Measurements from ENCODE around the gene OR2V1.
"Not testable (repeated sequence)": the region's sequence is repeated elsewhere in the genome, so short reads cannot be mapped to it uniquely, and the experiment has no call there.

Gene OR2V1

GRCh38 chr5:181166812-181167733 is 36.1 kb upstream of the OR2V1 start:
- peaks cover 42% of the 10 kb centered on the region for H3K36me3 Mint-ChIP-seq (ENCODE audit: insufficient read depth)
- no peak overlapping the region for H3K27ac Mint-ChIP-seq (ENCODE audit: low read depth)
- H3K9me3 Mint-ChIP-seq: peaks cover 4% of the 10 kb centered on the region
- peaks cover 44% of the 10 kb centered on the region for H3K4me1 Mint-ChIP-seq
- H3K4me3 Mint-ChIP-seq: no peak overlapping the region
- H3K27me3 Mint-ChIP-seq: peaks cover 23% of the 10 kb centered on the region
- DNase-seq (ENCODE audit: low spot score in 2 of 2) (no peak), ATAC-seq (replicated peaks; ENCODE audit: extremely low read depth, poor library complexity, severe bottlenecking) (no peak)

DNA sequence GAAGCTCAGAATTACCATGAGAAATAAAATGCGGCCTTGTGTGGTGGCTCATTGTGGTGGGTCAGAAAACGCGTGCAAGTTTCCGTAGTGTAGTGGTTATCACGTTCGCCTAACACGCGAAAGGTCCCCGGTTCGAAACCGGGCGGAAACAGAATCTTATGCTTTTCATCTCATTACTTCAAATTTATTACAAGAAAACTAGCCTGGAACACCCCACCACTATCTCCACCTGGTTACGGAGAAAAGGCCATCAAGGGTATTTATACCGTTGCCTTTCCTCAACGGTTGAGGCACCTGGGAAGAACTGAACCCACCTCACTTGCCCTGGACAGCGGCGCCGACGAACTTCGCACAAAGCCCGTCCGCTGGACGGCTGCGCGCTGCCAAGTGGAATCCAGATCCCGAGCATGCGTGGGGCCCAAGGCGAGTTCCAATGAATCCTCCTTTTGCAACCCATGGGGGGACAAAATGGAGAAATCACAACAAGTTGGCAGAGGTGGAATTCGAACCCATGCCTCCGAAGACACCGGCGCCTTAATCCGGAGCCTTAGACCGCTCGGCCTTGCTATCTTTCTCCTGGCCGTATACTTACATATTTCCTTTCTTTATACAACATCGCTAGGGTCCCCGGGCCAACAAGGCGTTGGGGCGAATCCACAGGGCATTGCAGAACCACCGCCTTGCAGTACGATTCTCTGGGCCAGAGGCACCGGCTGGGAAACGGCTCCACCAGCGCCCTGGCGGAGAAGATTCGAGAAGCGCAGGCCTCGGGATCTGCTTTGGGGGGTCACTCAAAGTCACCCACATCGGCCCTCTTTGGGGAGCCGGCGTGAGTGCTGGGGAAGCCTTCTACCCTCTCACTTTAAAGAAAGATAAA is 33.3 kb upstream of the OR2V1 start:
- H3K4me3 Mint-ChIP-seq: peak overlapping the region; percentile 62
- H3K36me3 Mint-ChIP-seq (ENCODE audit: insufficient read depth): peaks cover 34% of the 10 kb centered on the region
- H3K9me3 Mint-ChIP-seq: peaks cover 4% of the 10 kb centered on the region
- DNase-seq (ENCODE audit: low spot score in 2 of 2) (no peak), ATAC-seq (replicated peaks; ENCODE audit: extremely low read depth, poor library complexity, severe bottlenecking) (no peak)
- H3K27me3 Mint-ChIP-seq: peaks cover 11% of the 10 kb centered on the region
- peak overlapping the region; percentile 84 for H3K27ac Mint-ChIP-seq (ENCODE audit: low read depth)
- peaks cover 43% of the 10 kb centered on the region for H3K4me1 Mint-ChIP-seq

GRCh38 chr5:181163487-181164075 is 32.6 kb upstream of the OR2V1 start:
- DNase-seq (ENCODE audit: low spot score in 2 of 2): no peak
- Mint-ChIP-seq H3K4me1 (peaks cover 39% of the 10 kb centered on the region), H3K27ac (ENCODE audit: low read depth) (peak overlapping the region; percentile 84), H3K27me3 (peaks cover 3% of the 10 kb centered on the region), H3K4me3 (peak overlapping the region; percentile 62), H3K9me3 (peaks cover 4% of the 10 kb centered on the region), H3K36me3 (ENCODE audit: insufficient read depth) (peaks cover 33% of the 10 kb centered on the region)
- no peak for ATAC-seq (replicated peaks; ENCODE audit: extremely low read depth, poor library complexity, severe bottlenecking)

DNA sequence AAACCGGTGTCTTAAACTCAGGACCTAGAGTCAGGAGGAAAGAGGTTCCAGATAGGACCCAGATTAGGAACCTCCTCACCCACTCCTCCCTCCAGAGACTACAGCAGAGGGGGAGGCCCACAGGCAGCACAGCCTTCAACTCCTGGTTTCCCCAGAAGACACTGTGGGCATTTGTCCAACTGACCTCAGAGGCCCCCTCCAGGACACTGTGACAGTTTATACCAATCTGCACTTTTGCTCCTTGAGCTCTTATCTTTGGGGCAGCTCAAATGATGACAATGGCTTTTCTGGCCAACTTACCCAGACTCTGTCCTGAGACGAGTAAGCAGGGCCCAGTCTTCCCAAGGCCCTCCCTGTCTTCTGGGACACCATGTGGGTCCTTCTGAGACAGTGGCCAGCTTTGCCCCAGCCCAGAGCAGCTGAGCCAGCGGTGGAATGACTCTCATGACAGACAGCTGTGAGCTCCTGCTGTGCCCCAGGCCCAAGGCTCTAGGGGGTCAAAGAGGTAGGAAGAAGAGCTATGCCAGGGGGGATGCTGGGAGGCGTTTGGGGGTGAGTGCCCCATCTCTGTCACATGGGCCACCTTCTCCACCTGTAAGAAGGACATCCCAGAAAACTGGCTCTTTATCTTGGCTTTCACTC is 30.7 kb upstream of the OR2V1 start:
- DNase-seq (ENCODE audit: low spot score in 2 of 2) (no peak), ATAC-seq (replicated peaks; ENCODE audit: extremely low read depth, poor library complexity, severe bottlenecking) (no peak)
- H3K4me1 Mint-ChIP-seq: peaks cover 22% of the 10 kb centered on the region
- H3K27me3 Mint-ChIP-seq: no peaks in the 10 kb centered on the region
- H3K36me3 Mint-ChIP-seq (ENCODE audit: insufficient read depth): peaks cover 27% of the 10 kb centered on the region
- peak overlapping the region; percentile 56 for H3K4me3 Mint-ChIP-seq
- peaks cover 4% of the 10 kb centered on the region for H3K9me3 Mint-ChIP-seq
- peak overlapping the region; percentile 99 for H3K27ac Mint-ChIP-seq (ENCODE audit: low read depth)

GRCh38 chr5:181160755-181161533 is 30.0 kb upstream of the OR2V1 start:
- not testable (repeated sequence) for H3K27me3 Mint-ChIP-seq, H3K9me3 Mint-ChIP-seq
- H3K4me1 Mint-ChIP-seq: peaks cover 20% of the 10 kb centered on the region
- peak overlapping the region; percentile 99 for H3K27ac Mint-ChIP-seq (ENCODE audit: low read depth)
- H3K4me3 Mint-ChIP-seq: peak overlapping the region; percentile 84
- DNase-seq (ENCODE audit: low spot score in 2 of 2): peak in 1 of 2 donors; percentile 56
- peak; percentile 44 for ATAC-seq (replicated peaks; ENCODE audit: extremely low read depth, poor library complexity, severe bottlenecking)
- H3K36me3 Mint-ChIP-seq (ENCODE audit: insufficient read depth): peaks cover 25% of the 10 kb centered on the region

DNA sequence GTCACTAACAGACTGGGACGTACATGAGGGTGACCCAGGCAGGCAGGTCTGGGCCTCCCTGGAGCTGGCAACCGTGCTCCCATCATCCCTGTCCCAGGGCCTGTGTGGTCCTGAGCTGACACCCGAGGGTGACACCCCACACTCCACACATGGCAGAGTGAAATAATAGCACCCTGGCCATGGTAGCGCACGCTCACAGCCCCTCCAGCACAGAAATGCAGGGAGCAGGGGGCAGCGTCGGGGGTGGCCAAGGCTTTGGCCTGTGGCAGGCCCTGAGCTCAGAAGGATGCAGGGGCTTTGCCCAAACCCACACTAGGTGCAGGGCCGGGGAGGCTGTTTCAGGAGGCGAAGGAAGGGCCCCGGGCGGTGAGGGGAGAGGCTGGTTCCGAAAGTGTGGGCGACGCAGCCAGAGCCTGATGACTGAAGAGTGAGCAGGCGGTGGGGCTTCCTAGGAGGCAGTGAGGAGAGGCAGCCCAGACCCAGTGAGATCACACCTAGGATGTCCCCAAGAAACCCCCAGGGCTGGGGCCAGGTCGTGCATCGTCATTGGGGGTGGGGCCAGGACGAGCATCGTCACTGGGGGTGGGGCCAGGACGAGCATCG is 29.3 kb upstream of the OR2V1 start:
- H3K4me3 Mint-ChIP-seq: peak overlapping the region; percentile 84
- DNase-seq (ENCODE audit: low spot score in 2 of 2): peak; percentile 49 to 84
- H3K36me3 Mint-ChIP-seq (ENCODE audit: insufficient read depth): peaks cover 20% of the 10 kb centered on the region
- ATAC-seq (replicated peaks; ENCODE audit: extremely low read depth, poor library complexity, severe bottlenecking): peak; percentile 96
- H3K27me3 Mint-ChIP-seq: no peaks in the 10 kb centered on the region
- H3K9me3 Mint-ChIP-seq: peaks cover 4% of the 10 kb centered on the region
- H3K27ac Mint-ChIP-seq (ENCODE audit: low read depth): peak overlapping the region; percentile 99
- H3K4me1 Mint-ChIP-seq: peaks cover 20% of the 10 kb centered on the region

DNA sequence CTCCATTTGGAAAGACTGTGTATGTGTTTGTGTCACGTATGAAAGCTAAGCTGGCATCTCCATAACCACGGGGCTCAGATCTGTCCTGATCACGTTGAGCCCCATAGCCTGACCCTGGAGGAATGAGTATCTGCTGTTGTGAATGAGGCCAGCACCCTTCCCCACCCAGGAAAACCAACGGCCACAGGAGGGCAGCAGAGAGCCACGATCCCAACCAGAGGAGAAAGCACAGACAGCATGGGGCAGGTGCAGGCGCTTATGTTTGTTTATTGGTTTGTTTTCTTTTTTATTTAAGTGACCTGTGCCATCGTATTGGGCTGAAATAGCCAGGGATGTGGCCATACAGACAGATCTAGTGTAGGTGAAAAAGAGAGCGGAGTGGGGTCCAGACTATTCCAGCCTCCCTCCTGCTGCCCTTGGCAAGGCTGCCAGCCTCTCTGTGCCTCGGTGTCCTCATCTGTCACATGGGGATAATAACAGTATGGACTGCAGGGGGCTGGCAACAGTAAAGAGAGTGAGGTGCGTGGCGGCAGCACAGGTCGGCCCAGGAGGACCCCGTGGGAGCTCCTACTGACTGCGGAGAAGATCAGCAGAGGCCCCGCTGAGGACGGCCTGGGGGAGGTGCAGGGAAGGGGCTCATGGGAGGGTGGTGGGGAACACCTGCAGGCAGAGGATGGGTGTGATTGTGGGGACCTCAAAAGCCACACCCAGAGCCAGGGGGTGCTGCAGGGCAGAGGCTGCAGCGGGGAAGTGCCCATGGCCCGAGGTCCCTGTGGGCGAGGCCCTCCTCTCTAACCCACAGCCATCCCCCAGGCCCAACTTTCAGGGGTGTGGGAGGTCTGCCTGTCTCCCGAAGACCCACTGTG is 28.6 kb upstream of the OR2V1 start:
- peak overlapping the region; percentile 84 for H3K4me3 Mint-ChIP-seq
- H3K36me3 Mint-ChIP-seq (ENCODE audit: insufficient read depth): peaks cover 16% of the 10 kb centered on the region
- ATAC-seq (replicated peaks; ENCODE audit: extremely low read depth, poor library complexity, severe bottlenecking) (peak; percentile 55), DNase-seq (ENCODE audit: low spot score in 2 of 2) (peak; percentile 86 to 96)
- H3K9me3 Mint-ChIP-seq: peaks cover 4% of the 10 kb centered on the region
- H3K4me1 Mint-ChIP-seq: peaks cover 20% of the 10 kb centered on the region
- H3K27ac Mint-ChIP-seq (ENCODE audit: low read depth): peak overlapping the region; percentile 99
- no peaks in the 10 kb centered on the region for H3K27me3 Mint-ChIP-seq

GRCh38 chr5:181158869-181159268 is 27.9 kb upstream of the OR2V1 start:
- Mint-ChIP-seq H3K27me3 (no peaks in the 10 kb centered on the region), H3K4me1 (peaks cover 22% of the 10 kb centered on the region), H3K4me3 (peak overlapping the region; percentile 84), H3K9me3 (peaks cover 3% of the 10 kb centered on the region), H3K36me3 (ENCODE audit: insufficient read depth) (peaks cover 11% of the 10 kb centered on the region), H3K27ac (ENCODE audit: low read depth) (peak overlapping the region; percentile 99)
- ATAC-seq (replicated peaks; ENCODE audit: extremely low read depth, poor library complexity, severe bottlenecking) (no peak), DNase-seq (ENCODE audit: low spot score in 2 of 2) (no peak)

GRCh38 chr5:181156758-181157157 is 25.8 kb upstream of the OR2V1 start:
- H3K27ac Mint-ChIP-seq (ENCODE audit: low read depth): no peak overlapping the region
- H3K36me3 Mint-ChIP-seq (ENCODE audit: insufficient read depth): peaks cover 6% of the 10 kb centered on the region
- no peak for ATAC-seq (replicated peaks; ENCODE audit: extremely low read depth, poor library complexity, severe bottlenecking)
- H3K4me1 Mint-ChIP-seq: peaks cover 20% of the 10 kb centered on the region
- no peak for DNase-seq (ENCODE audit: low spot score in 2 of 2)
- no peak overlapping the region for H3K4me3 Mint-ChIP-seq
- H3K27me3 Mint-ChIP-seq: no peaks in the 10 kb centered on the region
- H3K9me3 Mint-ChIP-seq: no peaks in the 10 kb centered on the region

DNA sequence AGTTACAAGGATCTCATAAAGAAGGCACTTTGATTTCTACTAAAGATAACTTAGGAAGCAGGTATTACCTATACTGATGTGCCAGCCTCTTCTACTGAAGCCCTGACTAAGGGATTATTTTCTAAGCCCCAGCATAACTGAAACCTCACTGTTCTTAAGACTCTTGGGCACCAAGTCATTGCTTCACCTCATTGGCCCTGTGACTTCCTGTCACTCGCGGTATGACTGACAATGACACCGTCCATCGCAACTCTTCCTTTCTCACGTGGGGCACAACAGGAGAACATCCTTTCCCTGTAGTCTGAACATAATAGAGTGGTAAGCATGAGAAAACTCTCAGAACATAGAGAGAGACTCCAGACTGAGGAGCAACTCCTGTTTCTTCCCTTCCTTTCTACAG is 22.8 kb upstream of the OR2V1 start:
- H3K27me3 Mint-ChIP-seq: peaks cover 26% of the 10 kb centered on the region
- H3K4me3 Mint-ChIP-seq: no peak overlapping the region
- H3K36me3 Mint-ChIP-seq (ENCODE audit: insufficient read depth): no peaks in the 10 kb centered on the region
- H3K4me1 Mint-ChIP-seq: peaks cover 5% of the 10 kb centered on the region
- H3K9me3 Mint-ChIP-seq: no peaks in the 10 kb centered on the region
- ATAC-seq (replicated peaks; ENCODE audit: extremely low read depth, poor library complexity, severe bottlenecking): no peak
- H3K27ac Mint-ChIP-seq (ENCODE audit: low read depth): no peak overlapping the region
- DNase-seq (ENCODE audit: low spot score in 2 of 2): no peak

All from central memory CD8-positive, alpha-beta T cell (primary cell).